ENCODE results near the gene EFCAB6. TPM values are rescaled to one million over a fixed set of nuclear protein-coding genes. Genes with fewer than 3 reads are reported as not detected.

Gene EFCAB6
- total RNA-seq, 4 donors from 2014 or later = 1.1 to 3.8 (median 2.7) TPM

- Histone ChIP-seq H3K27ac (peak overlapping the region in 1 of 4 donors; percentile 16), H3K27me3 (no peaks in the 10 kb centered on the region), H3K9me3 (no peaks in the 10 kb centered on the region), H3K4me3 (no peak overlapping the region), H3K36me3 (no peaks in the 10 kb centered on the region), H3K4me1 (peaks cover 0 to 12% (median 0%) of the 10 kb centered on the region in 3 donors)
- ATAC-seq = peak; percentile 84
- 11 to 13% methylated on average over 3 to 7 of the region's 7 CpGs for WGBS, 2 donors (ENCODE audit: low coverage in 1 of 2)
- TF ChIP-seq POLR2A (IDR thresholded peaks at IDR 0.05) (no peak), POLR2AphosphoS5 (IDR thresholded peaks at IDR 0.05) (peak; percentile 97)
These were observed 22.7 kb downstream of the EFCAB6 start for GRCh38 chr22:43789452-43789851.

GRCh38 chr22:43783777-43784176 lies 28.3 kb downstream of the EFCAB6 start:
- Histone ChIP-seq H3K27me3 (no peaks in the 10 kb centered on the region), H3K27ac (no peak overlapping the region), H3K36me3 (peaks cover 0 to 22% of the 10 kb centered on the region in 2 donors), H3K4me3 (no peak overlapping the region), H3K9me3 (no peaks in the 10 kb centered on the region), H3K4me1 (peaks cover 0 to under 1% (median 0%) of the 10 kb centered on the region in 3 donors)
- 83 to 95% methylated on average over 2 of the region's 2 CpGs for WGBS, 2 donors (ENCODE audit: low coverage in 1 of 2)
- ATAC-seq = no peak
- TF ChIP-seq POLR2AphosphoS5 (IDR thresholded peaks at IDR 0.05) = no peak
- no peak for TF ChIP-seq CTCF (IDR thresholded peaks at IDR 0.05)
- TF ChIP-seq EP300 (IDR thresholded peaks at IDR 0.05) = no peak

GRCh38 chr22:43782448-43782847 lies 29.7 kb downstream of the EFCAB6 start:
- Histone ChIP-seq H3K4me3 (no peak overlapping the region), H3K27ac (no peak overlapping the region), H3K9me3 (no peaks in the 10 kb centered on the region), H3K36me3 (peaks cover 0 to 30% of the 10 kb centered on the region in 2 donors), H3K27me3 (no peaks in the 10 kb centered on the region), H3K4me1 (no peaks in the 10 kb centered on the region)
- TF ChIP-seq CTCF (IDR thresholded peaks at IDR 0.05) (no peak), POLR2AphosphoS5 (IDR thresholded peaks at IDR 0.05) (no peak), POLR2A (IDR thresholded peaks at IDR 0.05) (no peak), EP300 (IDR thresholded peaks at IDR 0.05) (no peak)
- ATAC-seq = no peak
- WGBS, 2 donors (ENCODE audit: low coverage in 1 of 2) = 68 to 77% methylated on average over 3 of the region's 3 CpGs

GRCh38 chr22:43777286-43777685 lies 34.8 kb downstream of the EFCAB6 start:
- no peaks in the 10 kb centered on the region for H3K27me3 ChIP-seq
- no peak overlapping the region for H3K27ac ChIP-seq
- no peak for ATAC-seq
- no peak for TF ChIP-seq POLR2AphosphoS5 (IDR thresholded peaks at IDR 0.05)
- TF ChIP-seq EP300 (IDR thresholded peaks at IDR 0.05) = no peak
- no peak for TF ChIP-seq POLR2A (IDR thresholded peaks at IDR 0.05)
- no peak for TF ChIP-seq CTCF (IDR thresholded peaks at IDR 0.05)
- WGBS, 2 donors (ENCODE audit: low coverage in 1 of 2) = 27 to 30% methylated on average over 2 to 4 of the region's 4 CpGs
- no peak overlapping the region for H3K4me3 ChIP-seq
- no peaks in the 10 kb centered on the region for H3K4me1 ChIP-seq
- peaks cover 0 to 54% of the 10 kb centered on the region in 2 donors for H3K36me3 ChIP-seq
- no peaks in the 10 kb centered on the region for H3K9me3 ChIP-seq

- H3K4me3 ChIP-seq = no peak overlapping the region
- WGBS, 2 donors (ENCODE audit: low coverage in 1 of 2) = 80 to 82% methylated on average over 5 to 8 of the region's 9 CpGs
These were observed 35.9 kb downstream of the EFCAB6 start for GRCh38 chr22:43776081-43776670.

More at GRCh38 chr22:43776081-43776670, 35.9 kb downstream of the EFCAB6 start:
- TF ChIP-seq EP300 (IDR thresholded peaks at IDR 0.05) = no peak
- TF ChIP-seq CTCF (IDR thresholded peaks at IDR 0.05) = no peak
- TF ChIP-seq POLR2A (IDR thresholded peaks at IDR 0.05) = no peak
- no peak for TF ChIP-seq POLR2AphosphoS5 (IDR thresholded peaks at IDR 0.05)
- no peaks in the 10 kb centered on the region for H3K27me3 ChIP-seq
- no peaks in the 10 kb centered on the region for H3K4me1 ChIP-seq
- peaks cover 0 to 49% of the 10 kb centered on the region in 2 donors for H3K36me3 ChIP-seq
- no peak for ATAC-seq
- H3K27ac ChIP-seq = no peak overlapping the region
- H3K9me3 ChIP-seq = no peaks in the 10 kb centered on the region

Data from gastroesophageal sphincter (tissue), 4 donors.